GM12878 (cell line): ENCODE measurements around the gene CCNJ. TPM values are rescaled to one million over a fixed set of nuclear protein-coding genes. Genes with fewer than 3 reads are reported as not detected.

Experiments
- ATAC-seq: fragments of 200-7000 bp; cut with Tn5 transposase; 3 replicates; pipeline ENCODE4 v1.9.1; 2020; ENCODE audit warnings: mild to moderate bottlenecking, moderate library complexity
- BruUV-seq: library from RNA; stranded (reverse); fragments of 400-500 nt; replicated peaks from 2 replicates; lab custom pipeline; 2021; lab: Mats Ljungman, UMichigan
- CTCF ChIA-PET: fragments of 300-600 bp; sonication (Branson Sonifier 250); formaldehyde crosslinking; extraction: SDS; loops from one replicate; lab custom pipeline; 2021; ENCODE audit warnings: inconsistent platforms; lab: Yijun Ruan, JAX
- POLR2A ChIA-PET: fragments of 350-600 bp; formaldehyde crosslinking; extraction: SDS; loops from one replicate; lab custom pipeline; 2021; ENCODE audit warnings: inconsistent platforms; lab: Charles Lee
- RAD21 ChIA-PET: fragments of 300-600 bp; sonication (Branson Sonifier 250); formaldehyde crosslinking; loops from one replicate; lab custom pipeline; 2023; ENCODE audit warnings: antibody characterized with exemption; ENCODE audit not compliant: unreplicated experiment; lab: Charles Lee
- SMC1A ChIA-PET: fragments of 300-600 bp; sonication (Branson Sonifier 250); formaldehyde crosslinking; loops from one replicate; lab custom pipeline; 2023; ENCODE audit not compliant: unreplicated experiment, uncharacterized antibody; lab: Charles Lee
- DNase-seq: peaks from one replicate; pipeline ENCODE4 v3.0.0-alpha.2; 2011; ENCODE audit warnings: low read depth, low spot score
- FAIRE-seq: peaks from 3 replicates; lab custom pipeline; 2011; peaks lifted over from hg19 to GRCh38; lab: Jason Lieb, UNC
- H2AFZ ChIP-seq: 2 replicates; pipeline ENCODE4 v1.6.0; 2011; ENCODE audit warnings: low read depth, low read length, control low read depth; ENCODE audit not compliant: control insufficient read depth
- H3K27ac ChIP-seq: 2 replicates; pipeline ENCODE4 v1.5.1; 2011; ENCODE audit warnings: control low read depth; ENCODE audit not compliant: control insufficient read depth, insufficient read depth
- H3K27me3 ChIP-seq, 2 experiments: replicated peaks in 1 of 2; 2 replicates each; pipeline versions ENCODE4 v1.6.0 to v1.6.1; 2011; ENCODE audit warnings: low read length in 1 of 2; ENCODE audit not compliant: control insufficient read depth in 2 of 2, insufficient read depth in 2 of 2
- H3K36me3 ChIP-seq, 2 experiments: 2 replicates each; pipeline ENCODE4 v1.5.1; 2011; ENCODE audit warnings: low read length in 1 of 2; ENCODE audit not compliant: control insufficient read depth in 2 of 2, insufficient read depth in 2 of 2
- H3K4me1 ChIP-seq: 2 replicates; pipeline ENCODE4 v1.6.1; 2011; ENCODE audit warnings: mild to moderate bottlenecking, low read length, moderate library complexity, mixed read lengths; ENCODE audit not compliant: control insufficient read depth, insufficient read depth
- H3K4me2 ChIP-seq: 2 replicates; pipeline ENCODE4 v1.6.0; 2011; ENCODE audit warnings: control low read depth; ENCODE audit not compliant: control insufficient read depth, insufficient read depth
- H3K4me3 ChIP-seq: fragments of 200-600 bp; sonication (generic); 2 replicates; pipeline ENCODE4 v1.5.1; 2016
- H3K79me2 ChIP-seq: 2 replicates; pipeline ENCODE4 v1.6.0; 2011; ENCODE audit warnings: low read length; ENCODE audit not compliant: control insufficient read depth, insufficient read depth
- H3K9ac ChIP-seq: 2 replicates; pipeline ENCODE4 v1.8.0; 2011; ENCODE audit warnings: low read length, control low read depth, mixed read lengths; ENCODE audit not compliant: control insufficient read depth, insufficient read depth
- H3K9me3 ChIP-seq: replicated peaks from 3 replicates; pipeline ENCODE4 v1.5.1; 2011; ENCODE audit warnings: mild to moderate bottlenecking, low read length; ENCODE audit not compliant: control insufficient read depth, insufficient read depth
- H4K20me1 ChIP-seq: 2 replicates; pipeline ENCODE4 v1.6.0; 2011; ENCODE audit not compliant: control insufficient read depth, insufficient read depth
- E4F1 ChIP-seq: fragments of 450-650 bp; IDR thresholded peaks from 2 replicates; pipeline ENCODE4 v1.6.1; 2018; ENCODE audit warnings: borderline replicate concordance, mild to moderate bottlenecking; ENCODE audit not compliant: partially characterized antibody
- ELK1 ChIP-seq: IDR thresholded peaks from 2 replicates; pipeline ENCODE4 v1.6.1; 2012; ENCODE audit warnings: low read depth, low read length, improper control_type of control experiment
- IKZF2 ChIP-seq, 2 experiments: fragments of 450-650 bp; IDR thresholded peaks; 2 replicates each; pipeline ENCODE4 v1.6.1; 2017; ENCODE audit warnings: mild to moderate bottlenecking in 2 of 2, moderate library complexity in 2 of 2
- JUNB ChIP-seq: IDR thresholded peaks from 2 replicates; pipeline ENCODE4 v1.6.1; 2016; ENCODE audit warnings: antibody characterized with exemption, mild to moderate bottlenecking
- MTA2 ChIP-seq: fragments of 450-650 bp; IDR thresholded peaks from 2 replicates; pipeline ENCODE4 v1.6.1; 2016; ENCODE audit warnings: low read depth, mild to moderate bottlenecking, moderate library complexity
- NBN ChIP-seq: fragments of 450-650 bp; IDR thresholded peaks from 2 replicates; pipeline ENCODE4 v1.6.1; 2016
- NRF1 ChIP-seq: conservative IDR thresholded peaks from 2 replicates; pipeline ENCODE4 v1.6.1; 2011; ENCODE audit warnings: mild to moderate bottlenecking, low read depth, low read length, improper control_type of control experiment
- PAX8 ChIP-seq: fragments of 450-650 bp; IDR thresholded peaks from 2 replicates; pipeline ENCODE4 v1.6.1; 2017; ENCODE audit warnings: mild to moderate bottlenecking, moderate library complexity
- SMAD1 ChIP-seq: fragments of 450-650 bp; IDR thresholded peaks from 2 replicates; pipeline ENCODE4 v1.6.1; 2018; ENCODE audit warnings: mild to moderate bottlenecking, low read depth; ENCODE audit not compliant: partially characterized antibody
- TBL1XR1 ChIP-seq: IDR thresholded peaks from 2 replicates; pipeline ENCODE4 v1.6.1; 2012; ENCODE audit warnings: low read depth, low read length, improper control_type of control experiment
- TCF12 ChIP-seq: IDR thresholded peaks from 2 replicates; pipeline ENCODE4 v1.6.1; 2011; ENCODE audit warnings: low read depth, mild to moderate bottlenecking, low read length
- ZNF207 ChIP-seq: fragments of 450-650 bp; IDR thresholded peaks from 2 replicates; pipeline ENCODE4 v1.6.1; 2014; ENCODE audit warnings: antibody characterized with exemption, mild to moderate bottlenecking, borderline replicate concordance
- ZNF217 ChIP-seq: fragments of 450-650 bp; IDR thresholded peaks from 2 replicates; pipeline ENCODE4 v1.6.1; 2017; ENCODE audit warnings: antibody characterized with exemption, mild to moderate bottlenecking
- ZNF24 ChIP-seq: fragments of 450-650 bp; IDR thresholded peaks from 2 replicates; pipeline ENCODE4 v1.6.1; 2017; ENCODE audit warnings: antibody characterized with exemption, mild to moderate bottlenecking
- ZNF687 ChIP-seq: fragments of 450-650 bp; IDR thresholded peaks from 2 replicates; pipeline ENCODE4 v1.6.1; 2017; ENCODE audit warnings: mild to moderate bottlenecking, moderate library complexity
- WGBS: methylation state at CpG from one replicate; pipeline ENCODE4 v1.1.6; 2016; ENCODE audit warnings: low lambda C conversion rate; ENCODE audit not compliant: insufficient replicate concordance, insufficient coverage; ENCODE audit errors: missing lambda C conversion rate; 5-methylcytosine and 5-hydroxymethylcytosine counted together
- in situ Hi-C: fragments of 300-500 bp; cut with MboI; formaldehyde crosslinking; loops from 9 replicates; pipeline ENCODE4 v1.14.3; 2018; ENCODE audit warnings: mixed read lengths
- intact Hi-C: fragments of 100-400 bp; cut with micrococcal nuclease; formaldehyde crosslinking; loops from one replicate; pipeline ENCODE4 v1.14.2; 2022; ENCODE audit not compliant: unreplicated experiment
- polyA plus RNA-seq, 11 experiments: library from polyadenylated mRNA; depleted of rRNA in 4 of 11; unstranded in 6 of 11; stranded (reverse) in 5 of 11; fragments of >200 nt; fragmentation: Nextera tagmentation in 4 of 11; fragmentation: Illumina TruSeq in 1 of 11; extraction: Ambion mirVana in 4 of 11; extraction: Trizol in 1 of 11; gene quantifications; 1 replicate in 1 of 11; 2 replicates in 10 of 11; pipeline versions ENCODE4 v1.2.1 to v1.2.3, GENCODE V29; 2011 to 2016; ENCODE audit warnings: inconsistent platforms in 2 of 11, missing spikeins in 2 of 11, low read depth in 1 of 11
- total RNA-seq, 4 experiments: library from RNA; depleted of rRNA in 3 of 4; stranded (reverse); fragments of >200 nt in 3 of 4; fragmentation: Illumina TruSeq in 1 of 4; extraction: Trizol in 1 of 4; gene quantifications; 2 replicates each; pipeline versions ENCODE4 v1.2.1 to v1.2.3, GENCODE V29; 2013 to 2021

Gene CCNJ
- total and polyA plus RNA-seq, 10 of the 15 experiments (the other 5 are each of a cell fraction or from before 2014, with no cell fraction given) = 0.56 to 8.8 (median 6.6) TPM

- in situ Hi-C loops = no loop called here
- Histone ChIP-seq H3K4me1 (0 out of 2 replicates have a peak, but pooled peaks cover 3% of the 10 kb centered on the region), H3K27me3 (no peaks in the 10 kb centered on the region), H3K4me2 (peak overlapping the region; percentile 96), H3K79me2 (no peaks in the 10 kb centered on the region), H2AFZ (peak overlapping the region; percentile 92), H4K20me1 (no peaks in the 10 kb centered on the region), H3K36me3 (no peaks in the 10 kb centered on the region), H3K4me3 (peak overlapping the region; percentile 79), H3K9me3 (no peaks in the 10 kb centered on the region; the same call in 2 of the 3 replicates), H3K9ac (peak overlapping the region; percentile 86), H3K27ac (peak overlapping the region; percentile 95)
- intact Hi-C loops = loop anchor here (1.0 to 2.0 kb wide), 3 partner anchors 40 to 201 kb away; partner anchors contain the start of gene ZNF518A
- DNase-seq = peak; percentile 84
- CTCF ChIA-PET = interaction anchor here (0.6 to 2.5 kb wide), 9 partner anchors 35 to 396 kb away, joined by 3 to 21 read pairs (median 3); partner anchors contain the start of genes TCTN3 and ZNF518A
- RAD21 ChIA-PET = interaction anchor here (0.7 to 3.2 kb wide), 10 partner anchors 13 to 396 kb away, joined by 3 to 27 read pairs (median 4); partner anchors contain the start of genes CCNJ, TCTN3 and ZNF518A
- ATAC-seq = peak; percentile 96
- SMC1A ChIA-PET = interaction anchor here (0.6 to 2.2 kb wide), 11 partner anchors 13 to 250 kb away, joined by 3 to 20 read pairs (median 4); partner anchors contain the start of gene ZNF518A
- FAIRE-seq = peak; percentile 73
- 1% methylated on average over 44 of the region's 47 CpGs for WGBS
- TSS peak; percentile 67 for BruUV-seq
- POLR2A ChIA-PET = interaction anchor here (1.0 to 3.5 kb wide), 3 partner anchors 17 to 201 kb away, joined by 3 to 35 read pairs (median 3); partner anchors contain the start of gene ZNF518A
- TF ChIP-seq NRF1 (no peak), ELK1 (peak; percentile 98), JUNB (no peak; the same call in 1 of the 2 replicates), ZNF207 (no peak; the same call in 1 of the 2 replicates), IKZF2 (IDR thresholded peaks at IDR 0.05) (peak in 1 of 2 experiments; percentile 36; a peak in 1 of 4 replicates), MTA2 (no peak; the same call in none of the 2 replicates), PAX8 (peak; percentile 86; the same call in 1 of the 2 replicates), SMAD1 (peak; percentile 57), ZNF217 (no peak), TBL1XR1 (peak; percentile 44), ZNF687 (peak; percentile 85), TCF12 (peak; percentile 94), NBN (peak; percentile 88), ZNF24 (peak; percentile 57; the same call in 1 of the 2 replicates), E4F1 (peak; percentile 88)
Observed at GRCh38 chr10:96089670-96090462, 46.5 kb downstream of the CCNJ start.
